Endothelial cell of umbilical vein (primary cell): ENCODE results near the gene CCDC183.

Source experiments
- CTCF ChIP-seq, 2 donors: IDR thresholded peaks; 1 replicate in 1 of 2; 2 replicates in 1 of 2; pipeline ENCODE4 v1.5.1; 2011; ENCODE audit warnings: low read length in 2 of 2, mild to moderate bottlenecking in 2 of 2, moderate library complexity in 2 of 2, control low read depth in 1 of 2, inconsistent platforms in 1 of 2, low read depth in 1 of 2; ENCODE audit not compliant: insufficient read depth in 1 of 2; ENCODE audit errors: extremely low read depth in 1 of 2
- POLR2A ChIP-seq: IDR thresholded peaks from 2 replicates; pipeline ENCODE4 v1.6.1; 2012; ENCODE audit warnings: low read depth, mild to moderate bottlenecking, control low read depth, low read length

DNA sequence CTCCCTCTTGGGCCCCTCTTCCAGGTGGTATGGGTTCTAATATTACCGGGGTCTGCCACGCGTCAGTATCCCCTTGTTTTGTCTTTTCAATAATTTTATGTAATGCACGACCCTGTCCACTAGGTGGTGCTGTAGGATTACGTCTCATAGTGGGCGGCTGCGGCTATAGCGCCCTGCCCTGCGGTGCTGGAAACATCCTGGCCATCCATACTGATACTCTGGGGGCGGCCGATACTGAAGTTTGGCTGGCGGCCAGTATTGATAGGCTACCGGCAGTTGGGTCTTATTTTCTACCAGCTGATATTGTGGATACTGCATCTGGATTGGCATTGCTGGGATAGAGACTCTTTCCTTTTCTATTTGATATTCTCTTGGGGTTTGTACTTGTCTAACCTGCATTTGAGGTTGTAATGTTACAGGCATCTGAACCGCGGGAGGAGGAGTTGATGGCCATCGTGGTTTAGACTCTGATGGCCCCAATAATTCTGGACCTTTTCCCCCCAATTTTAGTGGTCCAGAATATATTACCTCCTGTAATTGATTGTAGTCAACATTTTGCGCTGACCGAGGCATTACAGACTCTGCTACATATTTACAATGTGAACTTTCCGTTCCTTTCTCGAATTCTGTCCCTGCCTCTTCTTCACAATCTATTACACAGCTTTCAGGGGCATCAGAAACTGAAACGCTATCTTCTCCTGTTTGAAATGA lies 8.3 kb upstream of the CCDC183 start:
- TF ChIP-seq CTCF (IDR thresholded peaks at IDR 0.05; ENCODE audit: extremely low read depth in 1 of 2, insufficient read depth in 1 of 2, low read depth in 1 of 2, low read length in 2 of 2) (peak; percentile 66 to 75), POLR2A (no peak)
